Neuronal stem cell (in vitro differentiated cells): ENCODE results near the gene PPP4R3B.

ENCODE experiments used
- DNase-seq: peaks from one replicate; pipeline ENCODE4 v3.0.0-alpha.2; 2013; ENCODE audit warnings: low spot score
- H2AFZ ChIP-seq: one replicate; pipeline ENCODE4 v1.6.1; 2013; ENCODE audit warnings: mild to moderate bottlenecking, low read length, inconsistent platforms
- H2AK5ac ChIP-seq: 2 replicates; pipeline ENCODE4 v1.6.1; 2013; ENCODE audit warnings: low read depth, mild to moderate bottlenecking, inconsistent platforms, low read length, moderate library complexity, mixed read lengths
- H2BK120ac ChIP-seq: 2 replicates; pipeline ENCODE4 v1.6.1; 2013; ENCODE audit warnings: low read depth, mild to moderate bottlenecking, inconsistent platforms, low read length, moderate library complexity, mixed read lengths
- H2BK12ac ChIP-seq: one replicate; pipeline ENCODE4 v1.6.1; 2013; ENCODE audit warnings: low read length, inconsistent platforms
- H2BK15ac ChIP-seq: 2 replicates; pipeline ENCODE4 v1.6.1; 2013; ENCODE audit warnings: mild to moderate bottlenecking, low read length, inconsistent platforms, mixed read lengths
- H2BK5ac ChIP-seq: one replicate; pipeline ENCODE4 v1.6.1; 2013; ENCODE audit warnings: inconsistent platforms, mild to moderate bottlenecking, low read length, moderate library complexity
- H3K14ac ChIP-seq: one replicate; pipeline ENCODE4 v1.6.1; 2013; ENCODE audit warnings: low read length, inconsistent platforms
- H3K18ac ChIP-seq: 2 replicates; pipeline ENCODE4 v1.6.1; 2013; ENCODE audit warnings: low read length, inconsistent platforms
- H3K23ac ChIP-seq: 2 replicates; pipeline ENCODE4 v1.6.1; 2013; ENCODE audit warnings: low read depth, mild to moderate bottlenecking, mixed read lengths, low read length, inconsistent platforms; ENCODE audit not compliant: poor library complexity
- H3K27ac ChIP-seq: replicated peaks from 3 replicates; pipeline ENCODE4 v1.5.1; 2013; ENCODE audit warnings: low read length, inconsistent platforms
- H3K27me3 ChIP-seq, 3 experiments: 2 replicates each; pipeline ENCODE4 v1.6.1; 2013; ENCODE audit warnings: low read length in 3 of 3, mild to moderate bottlenecking in 2 of 3, inconsistent platforms in 1 of 3, low read depth in 1 of 3, mixed read lengths in 1 of 3, moderate library complexity in 1 of 3; ENCODE audit not compliant: control insufficient read depth in 3 of 3, insufficient read depth in 3 of 3
- H3K36me3 ChIP-seq, 2 donors: replicated peaks in 1 of 2; 2 replicates each; pipeline ENCODE4 v1.6.1; 2013; ENCODE audit warnings: low read length in 2 of 2; ENCODE audit not compliant: control insufficient read depth in 2 of 2, insufficient read depth in 2 of 2
- H3K4ac ChIP-seq: 2 replicates; pipeline ENCODE4 v1.6.1; 2013; ENCODE audit warnings: inconsistent platforms, mild to moderate bottlenecking, low read length, moderate library complexity
- H3K4me1 ChIP-seq, 2 donors: 1 replicate in 1 of 2; 2 replicates in 1 of 2; pipeline ENCODE4 v1.6.1; 2013; ENCODE audit warnings: low read length in 2 of 2, low read depth in 1 of 2; ENCODE audit not compliant: control insufficient read depth in 2 of 2, insufficient read depth in 1 of 2
- H3K4me2 ChIP-seq: one replicate; pipeline ENCODE4 v1.6.1; 2013; ENCODE audit warnings: mild to moderate bottlenecking, low read length, inconsistent platforms; ENCODE audit not compliant: insufficient read depth, poor library complexity, severe bottlenecking
- H3K4me3 ChIP-seq, 2 donors: 2 replicates each; pipeline ENCODE4 v1.5.1; 2013; ENCODE audit warnings: low read length in 2 of 2, mild to moderate bottlenecking in 2 of 2, inconsistent platforms in 1 of 2, moderate library complexity in 1 of 2
- H3K79me1 ChIP-seq: one replicate; pipeline ENCODE4 v1.6.1; 2013; ENCODE audit warnings: low read depth, mild to moderate bottlenecking, inconsistent platforms, low read length, moderate library complexity
- H3K9ac ChIP-seq: one replicate; pipeline ENCODE4 v1.6.1; 2013; ENCODE audit warnings: mild to moderate bottlenecking, low read depth, low read length, inconsistent platforms; ENCODE audit not compliant: poor library complexity
- H3K9me3 ChIP-seq, 2 donors: replicated peaks in 1 of 2; 2 replicates each; pipeline versions ENCODE3 to v1.6.1; 2013; ENCODE audit warnings: low read length in 2 of 2, mild to moderate bottlenecking in 2 of 2, inconsistent platforms in 1 of 2, low read depth in 1 of 2, mixed read lengths in 1 of 2, moderate library complexity in 1 of 2; ENCODE audit not compliant: control insufficient read depth in 2 of 2, insufficient read depth in 1 of 2
- H4K8ac ChIP-seq: one replicate; pipeline ENCODE4 v1.6.1; 2013; ENCODE audit warnings: low read depth, mild to moderate bottlenecking, inconsistent platforms, low read length, moderate library complexity
- H4K91ac ChIP-seq: one replicate; pipeline ENCODE4 v1.6.1; 2013; ENCODE audit warnings: low read length, low read depth, mild to moderate bottlenecking, inconsistent platforms; ENCODE audit not compliant: poor library complexity
- WGBS, 2 donors: extraction: QIAGEN DNeasy Blood & Tissue Kit; methylation state at CpG; one replicate each; pipeline ENCODE4 v1.1.7; 2013; ENCODE audit warnings: missing lambda C conversion rate in 2 of 2, mixed read lengths in 1 of 2; ENCODE audit not compliant: insufficient read length in 2 of 2, insufficient replicate concordance in 1 of 2; ENCODE audit errors: extremely low coverage in 2 of 2; 5-methylcytosine and 5-hydroxymethylcytosine counted together

PPP4R3B gene

GRCh38 chr2:55610954-55611743 lies 6.3 kb downstream of the PPP4R3B start:
- no CpG with 5 or more reads among the region's 3 CpGs for WGBS, 2 donors
- H2BK5ac ChIP-seq: no peak overlapping the region

GRCh38 chr2:55609938-55610578 lies 7.4 kb downstream of the PPP4R3B start:
- Histone ChIP-seq H3K18ac (no peak overlapping the region), H4K91ac (no peak overlapping the region), H3K4me3 (no peak overlapping the region), H2BK120ac (no peak overlapping the region), H3K4me2 (no peak overlapping the region), H3K36me3 (peaks cover 8 to 57% of the 10 kb centered on the region in 2 donors), H2BK5ac (no peak overlapping the region), H2AFZ (no peak overlapping the region), H3K27me3 (no peaks in the 10 kb centered on the region), H3K23ac (no peak overlapping the region), H3K14ac (no peak overlapping the region), H3K27ac (no peak overlapping the region), H2BK12ac (no peak overlapping the region), H3K9ac (no peak overlapping the region), H3K9me3 (no peaks in the 10 kb centered on the region), H3K79me1 (no peaks in the 10 kb centered on the region), H3K4ac (no peak overlapping the region), H2AK5ac (no peak overlapping the region), H2BK15ac (no peak overlapping the region), H3K4me1 (no peaks in the 10 kb centered on the region), H4K8ac (no peak overlapping the region)
- DNase-seq: no peak
- WGBS, 2 donors: no CpG with 5 or more reads among the region's 1 CpG

More at GRCh38 chr2:55610954-55611743, 6.3 kb downstream of the PPP4R3B start:
- Histone ChIP-seq H3K23ac (no peak overlapping the region), H3K27ac (no peak overlapping the region), H2BK12ac (no peak overlapping the region), H3K4ac (no peak overlapping the region), H3K79me1 (no peaks in the 10 kb centered on the region), H4K91ac (no peak overlapping the region), H3K36me3 (peaks cover 8 to 63% of the 10 kb centered on the region in 2 donors), H3K9ac (no peak overlapping the region), H3K14ac (no peak overlapping the region), H4K8ac (no peak overlapping the region), H2AK5ac (no peak overlapping the region), H3K9me3 (no peaks in the 10 kb centered on the region), H3K18ac (no peak overlapping the region), H2BK15ac (no peak overlapping the region), H3K4me1 (peaks cover 0 to 4% of the 10 kb centered on the region in 2 donors), H3K27me3 (no peaks in the 10 kb centered on the region), H3K4me2 (no peak overlapping the region), H2BK120ac (no peak overlapping the region), H3K4me3 (no peak overlapping the region), H2AFZ (no peak overlapping the region)
- no peak for DNase-seq

GRCh38 chr2:55609193-55609794 lies 8.1 kb downstream of the PPP4R3B start:
- Histone ChIP-seq H4K91ac (no peak overlapping the region), H3K36me3 (peaks cover 8 to 49% of the 10 kb centered on the region in 2 donors), H2AFZ (no peak overlapping the region), H2BK12ac (no peak overlapping the region), H4K8ac (no peak overlapping the region), H3K14ac (no peak overlapping the region), H2BK120ac (no peak overlapping the region), H3K18ac (no peak overlapping the region), H2AK5ac (no peak overlapping the region), H3K27ac (no peak overlapping the region), H3K4me1 (no peaks in the 10 kb centered on the region), H3K4me2 (no peak overlapping the region), H3K9ac (no peak overlapping the region), H3K4me3 (no peak overlapping the region), H3K79me1 (no peaks in the 10 kb centered on the region), H3K4ac (no peak overlapping the region), H2BK5ac (no peak overlapping the region), H3K23ac (no peak overlapping the region), H3K27me3 (no peaks in the 10 kb centered on the region), H2BK15ac (no peak overlapping the region), H3K9me3 (no peaks in the 10 kb centered on the region)
- DNase-seq: no peak
- no CpG with 5 or more reads among the region's 8 CpGs for WGBS, 2 donors

- H3K36me3 ChIP-seq: peaks cover 7 to 47% of the 10 kb centered on the region in 2 donors
- H3K18ac ChIP-seq: no peak overlapping the region
Measured at GRCh38 chr2:55607717-55608116, 9.7 kb downstream of the PPP4R3B start.

More at GRCh38 chr2:55607717-55608116, 9.7 kb downstream of the PPP4R3B start:
- H3K14ac ChIP-seq: no peak overlapping the region
- WGBS, 2 donors: no CpG with 5 or more reads among the region's 3 CpGs
- H3K9ac ChIP-seq: no peak overlapping the region
- no peaks in the 10 kb centered on the region for H3K9me3 ChIP-seq
- H3K79me1 ChIP-seq: no peaks in the 10 kb centered on the region
- no peaks in the 10 kb centered on the region for H3K4me1 ChIP-seq
- H2AFZ ChIP-seq: no peak overlapping the region
- no peak overlapping the region for H3K23ac ChIP-seq
- no peak overlapping the region for H2AK5ac ChIP-seq
- no peak overlapping the region for H4K8ac ChIP-seq
- H2BK15ac ChIP-seq: no peak overlapping the region
- no peak overlapping the region for H3K4me3 ChIP-seq
- H4K91ac ChIP-seq: no peak overlapping the region
- no peak overlapping the region for H2BK120ac ChIP-seq
- no peak overlapping the region for H2BK12ac ChIP-seq
- H3K27ac ChIP-seq: no peak overlapping the region
- no peak overlapping the region for H3K4ac ChIP-seq
- DNase-seq: no peak
- H3K4me2 ChIP-seq: no peak overlapping the region
- no peak overlapping the region for H2BK5ac ChIP-seq
- no peaks in the 10 kb centered on the region for H3K27me3 ChIP-seq
